ENCODE measurements around the gene LIMA1.

DNA sequence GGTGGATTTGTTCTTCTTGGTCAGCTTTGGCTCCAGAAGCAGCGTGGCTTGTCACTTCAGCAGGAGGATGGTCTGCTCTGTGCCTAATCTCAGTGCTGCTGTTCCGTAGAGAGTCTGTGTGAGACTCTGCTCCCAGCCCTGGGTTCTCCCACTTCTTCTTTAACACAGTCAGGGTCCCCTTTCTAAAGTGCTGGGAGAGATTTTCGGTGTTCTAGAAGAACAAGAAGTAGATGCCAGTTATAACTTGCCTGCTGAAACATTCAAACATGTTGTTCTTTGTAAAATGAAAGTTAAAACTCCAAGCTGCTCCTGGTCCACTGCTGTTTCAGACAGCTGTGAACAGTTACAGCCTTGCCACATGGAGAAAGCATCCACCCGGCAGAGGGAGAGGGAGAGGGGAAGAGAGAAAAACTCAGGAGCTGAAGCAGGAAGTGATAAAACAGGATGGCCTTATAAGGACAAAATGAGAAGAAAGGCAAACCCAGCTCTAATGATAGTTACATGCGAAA lies 61.0 kb downstream of the LIMA1 start:
- TF ChIP-seq, protein P1, sequence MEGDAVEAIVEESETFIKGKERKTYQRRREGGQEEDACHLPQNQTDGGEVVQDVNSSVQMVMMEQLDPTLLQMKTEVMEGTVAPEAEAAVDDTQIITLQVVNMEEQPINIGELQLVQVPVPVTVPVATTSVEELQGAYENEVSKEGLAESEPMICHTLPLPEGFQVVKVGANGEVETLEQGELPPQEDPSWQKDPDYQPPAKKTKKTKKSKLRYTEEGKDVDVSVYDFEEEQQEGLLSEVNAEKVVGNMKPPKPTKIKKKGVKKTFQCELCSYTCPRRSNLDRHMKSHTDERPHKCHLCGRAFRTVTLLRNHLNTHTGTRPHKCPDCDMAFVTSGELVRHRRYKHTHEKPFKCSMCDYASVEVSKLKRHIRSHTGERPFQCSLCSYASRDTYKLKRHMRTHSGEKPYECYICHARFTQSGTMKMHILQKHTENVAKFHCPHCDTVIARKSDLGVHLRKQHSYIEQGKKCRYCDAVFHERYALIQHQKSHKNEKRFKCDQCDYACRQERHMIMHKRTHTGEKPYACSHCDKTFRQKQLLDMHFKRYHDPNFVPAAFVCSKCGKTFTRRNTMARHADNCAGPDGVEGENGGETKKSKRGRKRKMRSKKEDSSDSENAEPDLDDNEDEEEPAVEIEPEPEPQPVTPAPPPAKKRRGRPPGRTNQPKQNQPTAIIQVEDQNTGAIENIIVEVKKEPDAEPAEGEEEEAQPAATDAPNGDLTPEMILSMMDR (IDR thresholded peaks at IDR 0.05) = peak; percentile 15 to 46 (median 34)
- peak; percentile 76 to 85 for TF ChIP-seq POLR2AphosphoS5 (IDR thresholded peaks at IDR 0.05)
